Endothelial cell of umbilical vein (primary cell): ENCODE results near the gene USP43.

ENCODE experiments used
- CTCF ChIP-seq, 2 donors: IDR thresholded peaks; 1 replicate in 1 of 2; 2 replicates in 1 of 2; pipeline ENCODE4 v1.5.1; 2011; ENCODE audit warnings: low read length in 2 of 2, mild to moderate bottlenecking in 2 of 2, moderate library complexity in 2 of 2, control low read depth in 1 of 2, inconsistent platforms in 1 of 2, low read depth in 1 of 2; ENCODE audit not compliant: insufficient read depth in 1 of 2; ENCODE audit errors: extremely low read depth in 1 of 2
- EZH2 ChIP-seq: IDR thresholded peaks from 2 replicates; pipeline ENCODE4 v1.6.1; 2012; ENCODE audit warnings: borderline replicate concordance, low read depth, mild to moderate bottlenecking, moderate library complexity, low read length, inconsistent platforms; ENCODE audit not compliant: severe bottlenecking
- FOS ChIP-seq: IDR thresholded peaks from 2 replicates; pipeline ENCODE4 v1.6.1; 2011; ENCODE audit warnings: mild to moderate bottlenecking, low read length, moderate library complexity, borderline replicate concordance; ENCODE audit not compliant: insufficient read depth
- MAX ChIP-seq: IDR thresholded peaks from 2 replicates; pipeline ENCODE4 v1.6.1; 2011; ENCODE audit not compliant: insufficient read depth, insufficient read length
- POLR2A ChIP-seq: IDR thresholded peaks from 2 replicates; pipeline ENCODE4 v1.6.1; 2012; ENCODE audit warnings: low read depth, mild to moderate bottlenecking, control low read depth, low read length
- POLR2AphosphoS5 ChIP-seq: IDR thresholded peaks from 2 replicates; pipeline ENCODE4 v1.6.1; 2012; ENCODE audit warnings: low read depth, mild to moderate bottlenecking, control low read depth, low read length, moderate library complexity; ENCODE audit not compliant: insufficient read depth

- TF ChIP-seq CTCF (IDR thresholded peaks at IDR 0.05; ENCODE audit: extremely low read depth in 1 of 2, insufficient read depth in 1 of 2, low read depth in 1 of 2, low read length in 2 of 2) (no peak), POLR2A (no peak), POLR2AphosphoS5 (no peak), MAX (no peak), EZH2 (no peak), FOS (no peak)
Measured at GRCh38 chr17:9668517-9668916, 23.2 kb downstream of the USP43 start.
